IPS-20b (cell line): ENCODE data around the gene ABI3.
"Not testable (repeated sequence)": the region's sequence is repeated elsewhere in the genome, so short reads cannot be mapped to it uniquely, and the experiment has no call there.

Experiments
- H3K27ac ChIP-seq: one replicate; pipeline ENCODE4 v1.5.1; 2013; ENCODE audit warnings: low read length
- H3K27me3 ChIP-seq: 2 replicates; pipeline ENCODE4 v1.6.1; 2013; ENCODE audit warnings: mild to moderate bottlenecking, low read length, inconsistent platforms; ENCODE audit not compliant: insufficient read depth
- H3K36me3 ChIP-seq: 2 replicates; pipeline ENCODE4 v1.6.1; 2013; ENCODE audit warnings: low read depth, mild to moderate bottlenecking, inconsistent platforms, low read length, moderate library complexity; ENCODE audit not compliant: insufficient read depth
- H3K4me1 ChIP-seq: 2 replicates; pipeline ENCODE4 v1.6.1; 2013; ENCODE audit warnings: mild to moderate bottlenecking, control low read depth, inconsistent platforms, low read length, moderate library complexity; ENCODE audit not compliant: insufficient read depth
- H3K4me3 ChIP-seq: 2 replicates; pipeline ENCODE4 v1.5.1; 2013; ENCODE audit warnings: mild to moderate bottlenecking, low read length, inconsistent platforms
- H3K9ac ChIP-seq: 2 replicates; pipeline ENCODE4 v1.6.1; 2013; ENCODE audit warnings: low read depth, mild to moderate bottlenecking, inconsistent platforms, low read length, moderate library complexity
- H3K9me3 ChIP-seq: 2 replicates; pipeline ENCODE4 v1.6.1; 2013; ENCODE audit warnings: mild to moderate bottlenecking, low read depth, low read length, inconsistent platforms; ENCODE audit not compliant: insufficient read depth

ABI3 gene

GRCh38 chr17:49261540-49261939 lies 51.0 kb downstream of the ABI3 start:
- not testable (repeated sequence) for H3K27ac ChIP-seq, H3K4me1 ChIP-seq, H3K36me3 ChIP-seq, H3K9ac ChIP-seq, H3K4me3 ChIP-seq, H3K9me3 ChIP-seq
- peaks cover 25% of the 10 kb centered on the region for H3K27me3 ChIP-seq

DNA sequence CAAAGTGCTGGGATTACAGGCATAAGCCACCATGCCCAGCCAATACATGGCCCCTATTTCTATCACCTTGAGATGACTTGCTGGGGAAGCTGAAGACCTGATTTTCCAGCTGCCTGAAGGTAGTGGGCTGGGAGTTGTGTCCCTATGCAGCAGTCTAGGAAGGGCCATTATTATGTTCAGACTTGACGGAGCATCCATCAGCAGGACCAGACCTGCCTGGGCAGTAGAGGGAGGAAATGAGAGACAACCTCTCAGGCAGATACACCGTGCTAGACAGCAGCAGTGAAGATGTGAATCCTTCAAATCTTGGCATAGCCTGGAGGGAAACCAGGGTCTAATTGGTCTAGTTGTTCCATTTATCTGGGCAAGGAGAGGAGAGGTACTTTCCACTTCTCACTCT lies 55.7 kb downstream of the ABI3 start:
- no peak overlapping the region for H3K4me3 ChIP-seq
- no peak overlapping the region for H3K9ac ChIP-seq
- no peaks in the 10 kb centered on the region for H3K36me3 ChIP-seq
- H3K27ac ChIP-seq, result no peak overlapping the region
- H3K27me3 ChIP-seq, result peaks cover 3% of the 10 kb centered on the region
- no peaks in the 10 kb centered on the region for H3K4me1 ChIP-seq
- H3K9me3 ChIP-seq, result no peaks in the 10 kb centered on the region

DNA sequence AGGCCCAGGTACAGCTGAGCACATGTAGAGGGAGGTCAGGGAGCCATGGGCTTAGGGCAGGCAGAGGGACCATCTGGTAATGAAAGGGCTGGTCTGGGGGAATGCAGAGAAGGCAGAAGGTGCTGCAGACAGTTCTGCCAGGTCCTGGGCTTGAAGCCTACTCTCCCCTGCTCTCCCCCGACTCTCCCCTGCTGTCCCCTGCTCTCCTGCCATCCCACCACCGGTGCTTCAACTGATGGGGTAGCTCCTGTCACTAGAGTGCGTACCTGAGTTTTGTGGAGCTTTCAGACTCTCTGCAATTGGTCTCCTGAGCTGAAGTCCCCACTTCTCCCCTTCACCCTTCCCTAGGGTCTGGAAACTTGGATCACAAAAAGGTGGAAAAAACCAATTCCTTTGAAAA lies 57.4 kb downstream of the ABI3 start:
- no peak overlapping the region for H3K27ac ChIP-seq

DNA sequence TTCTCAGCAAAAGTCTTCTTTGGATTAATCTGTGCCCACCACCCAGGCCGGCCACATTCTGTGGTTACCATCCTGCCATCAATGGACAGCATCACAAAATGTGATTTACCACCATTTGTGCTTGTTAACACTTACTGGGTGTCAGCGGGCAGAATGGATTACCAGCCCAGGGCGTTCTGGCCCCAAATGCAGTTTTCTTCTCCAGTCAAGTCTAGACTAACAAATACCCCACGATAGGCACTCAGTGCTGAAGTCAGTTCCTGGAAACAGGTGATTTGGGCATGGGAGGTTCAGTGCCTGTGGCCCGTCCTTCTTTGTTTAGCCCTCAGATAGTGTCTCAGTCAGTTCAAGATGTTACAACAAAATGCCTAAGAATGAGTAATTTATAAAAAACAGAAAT lies 58.8 kb downstream of the ABI3 start:
- H3K27me3 ChIP-seq, result no peaks in the 10 kb centered on the region
- no peaks in the 10 kb centered on the region for H3K4me1 ChIP-seq
- H3K36me3 ChIP-seq, result no peaks in the 10 kb centered on the region
- H3K4me3 ChIP-seq, result no peak overlapping the region
- no peaks in the 10 kb centered on the region for H3K9me3 ChIP-seq
- no peak overlapping the region for H3K27ac ChIP-seq
- H3K9ac ChIP-seq, result no peak overlapping the region

More for the DNA sequence above, 57.4 kb downstream of the ABI3 start:
- Histone ChIP-seq H3K27me3 (no peaks in the 10 kb centered on the region), H3K9me3 (no peaks in the 10 kb centered on the region), H3K9ac (no peak overlapping the region), H3K4me1 (no peaks in the 10 kb centered on the region), H3K36me3 (no peaks in the 10 kb centered on the region), H3K4me3 (no peak overlapping the region)
